H9 (cell line): ENCODE results near the gene PTH2R. TPM values are rescaled to one million over a fixed set of nuclear protein-coding genes. Genes with fewer than 3 reads are reported as not detected.

Experiments used
- DNase-seq: peaks from one replicate; pipeline ENCODE4 v3.0.0-alpha.2; 2017
- H2AFZ ChIP-seq: one replicate; pipeline ENCODE4 v1.6.1; 2013; ENCODE audit warnings: mild to moderate bottlenecking, low read length, control low read depth, moderate library complexity
- H2AK5ac ChIP-seq: 2 replicates; pipeline ENCODE4 v1.6.1; 2013; ENCODE audit warnings: low read length, control low read depth, mixed read lengths; ENCODE audit not compliant: insufficient read length
- H2BK120ac ChIP-seq: one replicate; pipeline ENCODE4 v1.6.1; 2013; ENCODE audit warnings: low read depth, mild to moderate bottlenecking, low read length, control low read depth, inconsistent platforms; ENCODE audit not compliant: poor library complexity, severe bottlenecking
- H2BK12ac ChIP-seq: 2 replicates; pipeline ENCODE4 v1.6.1; 2013; ENCODE audit warnings: low read length, control low read depth, mixed read lengths, low read depth; ENCODE audit not compliant: insufficient read length
- H2BK15ac ChIP-seq: 2 replicates; pipeline ENCODE4 v1.6.1; 2013; ENCODE audit warnings: low read depth, low read length, control low read depth
- H2BK20ac ChIP-seq: one replicate; pipeline ENCODE4 v1.6.1; 2013; ENCODE audit warnings: low read depth, mild to moderate bottlenecking, low read length, control low read depth, inconsistent platforms; ENCODE audit not compliant: poor library complexity, severe bottlenecking
- H2BK5ac ChIP-seq: 2 replicates; pipeline ENCODE4 v1.6.1; 2013; ENCODE audit warnings: low read length, control low read depth, mixed read lengths; ENCODE audit not compliant: insufficient read length
- H3K14ac ChIP-seq: 2 replicates; pipeline ENCODE4 v1.6.1; 2013; ENCODE audit warnings: low read length, control low read depth; ENCODE audit not compliant: insufficient read depth
- H3K18ac ChIP-seq: 2 replicates; pipeline ENCODE4 v1.6.1; 2013; ENCODE audit warnings: low read depth, mild to moderate bottlenecking, mixed read lengths, low read length, control low read depth; ENCODE audit not compliant: insufficient read length
- H3K23ac ChIP-seq: 2 replicates; pipeline ENCODE4 v1.6.1; 2013; ENCODE audit warnings: low read length, control low read depth, mixed read lengths, low read depth; ENCODE audit not compliant: insufficient read length
- H3K23me2 ChIP-seq: 2 replicates; pipeline ENCODE4 v1.6.1; 2013; ENCODE audit warnings: low read depth, mild to moderate bottlenecking, mixed read lengths, low read length, control low read depth; ENCODE audit not compliant: insufficient read length, poor library complexity, severe bottlenecking
- H3K27ac ChIP-seq: 2 replicates; pipeline ENCODE4 v1.5.1; 2013; ENCODE audit warnings: low read length, control low read depth, mixed read lengths, low read depth; ENCODE audit not compliant: insufficient read length
- H3K27me3 ChIP-seq: 2 replicates; pipeline ENCODE4 v1.6.1; 2013; ENCODE audit warnings: low read length, control low read depth, inconsistent platforms; ENCODE audit not compliant: insufficient read depth
- H3K4ac ChIP-seq: 2 replicates; pipeline ENCODE4 v1.6.1; 2013; ENCODE audit warnings: low read depth, mild to moderate bottlenecking, control low read depth, inconsistent platforms, low read length, moderate library complexity
- H3K4me1 ChIP-seq: 2 replicates; pipeline ENCODE4 v1.6.1; 2013; ENCODE audit warnings: low read length, control low read depth, inconsistent platforms; ENCODE audit not compliant: insufficient read depth
- H3K4me2 ChIP-seq: 2 replicates; pipeline ENCODE4 v1.6.1; 2013; ENCODE audit warnings: low read length, control low read depth, mixed read lengths; ENCODE audit not compliant: insufficient read length, insufficient read depth
- H3K56ac ChIP-seq: 2 replicates; pipeline ENCODE4 v1.6.1; 2013; ENCODE audit warnings: low read depth, mild to moderate bottlenecking, mixed read lengths, low read length, control low read depth; ENCODE audit not compliant: insufficient read length
- H3K79me1 ChIP-seq: 2 replicates; pipeline ENCODE4 v1.6.1; 2013; ENCODE audit warnings: low read depth, mild to moderate bottlenecking, moderate library complexity, low read length, control low read depth, inconsistent platforms; ENCODE audit not compliant: insufficient read depth, poor library complexity, severe bottlenecking
- H3K79me2 ChIP-seq: 2 replicates; pipeline ENCODE4 v1.6.1; 2013; ENCODE audit warnings: low read length, control low read depth, inconsistent platforms; ENCODE audit not compliant: insufficient read depth
- H3K9ac ChIP-seq: 2 replicates; pipeline ENCODE4 v1.6.1; 2013; ENCODE audit warnings: low read length, control low read depth, mixed read lengths; ENCODE audit not compliant: insufficient read length; ENCODE audit errors: extremely low read depth
- H3K9me3 ChIP-seq: one replicate; pipeline ENCODE4 v1.6.1; 2013; ENCODE audit warnings: low read depth, low read length, inconsistent platforms; ENCODE audit not compliant: control insufficient read depth
- H3T11ph ChIP-seq: one replicate; pipeline ENCODE4 v1.6.1; 2013; ENCODE audit warnings: mild to moderate bottlenecking, low read length, control low read depth, inconsistent platforms
- H4K20me1 ChIP-seq: one replicate; pipeline ENCODE4 v1.6.1; 2013; ENCODE audit not compliant: control insufficient read depth, insufficient read length, insufficient read depth
- H4K5ac ChIP-seq: 2 replicates; pipeline ENCODE4 v1.6.1; 2013; ENCODE audit warnings: low read depth, mild to moderate bottlenecking, mixed read lengths, low read length, control low read depth; ENCODE audit not compliant: insufficient read length
- H4K8ac ChIP-seq: replicated peaks from 2 replicates; pipeline ENCODE4 v1.6.1; 2013; ENCODE audit warnings: low read length, control low read depth, mixed read lengths, low read depth; ENCODE audit not compliant: insufficient read length
- H4K91ac ChIP-seq: 2 replicates; pipeline ENCODE4 v1.6.1; 2013; ENCODE audit warnings: low read depth, mild to moderate bottlenecking, moderate library complexity, mixed read lengths, low read length, control low read depth; ENCODE audit not compliant: insufficient read length
- H3K27ac Mint-ChIP-seq, 3 experiments: 2 replicates in 2 of 3; 3 replicates in 1 of 3; pipeline ENCODE4 v1.8.0; 2020 to 2021; ENCODE audit warnings: mixed read lengths in 3 of 3, mild to moderate bottlenecking in 1 of 3, moderate library complexity in 1 of 3
- H3K27me3 Mint-ChIP-seq: 2 replicates; pipeline ENCODE4 v1.8.0; 2021; ENCODE audit warnings: low read depth, mild to moderate bottlenecking, moderate library complexity, mixed read lengths
- H3K36me3 Mint-ChIP-seq, 3 experiments: 2 replicates in 2 of 3; 3 replicates in 1 of 3; pipeline ENCODE4 v1.8.0; 2020 to 2021; ENCODE audit warnings: low read depth in 3 of 3, mixed read lengths in 3 of 3; ENCODE audit not compliant: insufficient read depth in 1 of 3
- H3K4me1 Mint-ChIP-seq, 2 experiments: 2 replicates each; pipeline ENCODE4 v1.8.0; 2020; ENCODE audit warnings: mixed read lengths in 2 of 2
- H3K4me3 Mint-ChIP-seq, 2 experiments: 2 replicates in 1 of 2; 3 replicates in 1 of 2; pipeline ENCODE4 v1.8.0; 2020 to 2021; ENCODE audit warnings: mild to moderate bottlenecking in 2 of 2, mixed read lengths in 2 of 2, moderate library complexity in 1 of 2
- H3K9me3 Mint-ChIP-seq, 2 experiments: 2 replicates in 1 of 2; 3 replicates in 1 of 2; pipeline ENCODE4 v1.8.0; 2020; ENCODE audit warnings: mild to moderate bottlenecking in 2 of 2, mixed read lengths in 2 of 2, moderate library complexity in 1 of 2
- WGBS: extraction: QIAGEN DNeasy Blood & Tissue Kit; methylation state at CpG from one replicate; pipeline ENCODE4 v1.1.7; 2013; ENCODE audit warnings: missing lambda C conversion rate, low lambda C conversion rate, mixed read lengths; ENCODE audit not compliant: insufficient read length; ENCODE audit errors: extremely low coverage; 5-methylcytosine and 5-hydroxymethylcytosine counted together
- total RNA-seq: library from RNA; stranded (reverse); gene quantifications from 2 replicates; pipeline ENCODE4 v1.2.1, GENCODE V29; 2021
- TF ChIP-seq, protein P1 (sequence below): fragments of 200-600 bp; sonication (generic); conservative IDR thresholded peaks from 3 replicates; pipeline ENCODE4 v1.8.0; 2021; ENCODE audit warnings: antibody characterized with exemption, mild to moderate bottlenecking

The PTH2R gene
- total RNA-seq, 1 experiment from 2014 or later, result 0.20 TPM

DNA sequence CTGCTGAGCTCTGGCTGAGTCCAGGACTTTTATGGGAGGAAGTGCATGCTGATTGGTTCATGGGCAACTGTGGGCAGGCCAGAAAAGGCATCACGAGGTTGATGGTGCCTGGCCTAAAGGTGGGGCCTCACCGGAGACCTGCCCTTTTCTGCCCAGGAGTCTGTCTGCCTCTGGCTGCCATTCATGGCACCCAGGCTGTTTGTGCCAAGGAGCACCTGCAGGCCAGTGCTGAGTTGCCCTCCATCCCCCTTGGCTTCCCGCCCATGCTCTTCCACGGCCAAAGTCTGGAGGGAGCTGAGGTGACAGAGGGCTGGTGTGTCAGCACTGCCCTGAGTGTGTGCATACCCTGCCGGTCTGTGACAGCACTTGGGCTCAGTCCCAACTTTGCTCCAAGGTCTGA, 123.2 kb downstream of the PTH2R start:
- H3K27me3 ChIP-seq, result no peaks in the 10 kb centered on the region
- H4K5ac ChIP-seq, result no peak overlapping the region
- no peak overlapping the region for H4K91ac ChIP-seq
- peaks cover 3 to 9% (median 3%) of the 10 kb centered on the region in 3 experiments; a peak in 6 of 7 replicates for H3K36me3 Mint-ChIP-seq
- DNase-seq, result no peak
- H3T11ph ChIP-seq, result no peak overlapping the region
- H4K8ac ChIP-seq, result no peak overlapping the region
- H2BK12ac ChIP-seq, result no peak overlapping the region
- no peaks in the 10 kb centered on the region for H3K79me2 ChIP-seq
- H3K4me2 ChIP-seq, result no peak overlapping the region
- TF ChIP-seq, protein P1, sequence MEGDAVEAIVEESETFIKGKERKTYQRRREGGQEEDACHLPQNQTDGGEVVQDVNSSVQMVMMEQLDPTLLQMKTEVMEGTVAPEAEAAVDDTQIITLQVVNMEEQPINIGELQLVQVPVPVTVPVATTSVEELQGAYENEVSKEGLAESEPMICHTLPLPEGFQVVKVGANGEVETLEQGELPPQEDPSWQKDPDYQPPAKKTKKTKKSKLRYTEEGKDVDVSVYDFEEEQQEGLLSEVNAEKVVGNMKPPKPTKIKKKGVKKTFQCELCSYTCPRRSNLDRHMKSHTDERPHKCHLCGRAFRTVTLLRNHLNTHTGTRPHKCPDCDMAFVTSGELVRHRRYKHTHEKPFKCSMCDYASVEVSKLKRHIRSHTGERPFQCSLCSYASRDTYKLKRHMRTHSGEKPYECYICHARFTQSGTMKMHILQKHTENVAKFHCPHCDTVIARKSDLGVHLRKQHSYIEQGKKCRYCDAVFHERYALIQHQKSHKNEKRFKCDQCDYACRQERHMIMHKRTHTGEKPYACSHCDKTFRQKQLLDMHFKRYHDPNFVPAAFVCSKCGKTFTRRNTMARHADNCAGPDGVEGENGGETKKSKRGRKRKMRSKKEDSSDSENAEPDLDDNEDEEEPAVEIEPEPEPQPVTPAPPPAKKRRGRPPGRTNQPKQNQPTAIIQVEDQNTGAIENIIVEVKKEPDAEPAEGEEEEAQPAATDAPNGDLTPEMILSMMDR, result no peak
- no peaks in the 10 kb centered on the region for H3K27me3 Mint-ChIP-seq
- H3K23me2 ChIP-seq, result no peaks in the 10 kb centered on the region
- peaks cover 15% of the 10 kb centered on the region in 2 experiments for H3K4me1 Mint-ChIP-seq
- H2BK5ac ChIP-seq, result no peak overlapping the region
- H3K18ac ChIP-seq, result no peak overlapping the region
- no peak overlapping the region for H3K4ac ChIP-seq
- H2BK15ac ChIP-seq, result no peak overlapping the region
- H2BK20ac ChIP-seq, result no peak overlapping the region
- no peaks in the 10 kb centered on the region for H3K9me3 ChIP-seq
- H3K56ac ChIP-seq, result no peak overlapping the region
- no peaks in the 10 kb centered on the region for H3K79me1 ChIP-seq
- peaks cover 6 to 14% of the 10 kb centered on the region in 2 experiments for H3K9me3 Mint-ChIP-seq
- no peak overlapping the region for H3K27ac Mint-ChIP-seq
- H3K4me3 Mint-ChIP-seq, result no peak overlapping the region
- H3K14ac ChIP-seq, result no peak overlapping the region
- H4K20me1 ChIP-seq, result no peaks in the 10 kb centered on the region
- no peak overlapping the region for H2BK120ac ChIP-seq
- H2AFZ ChIP-seq, result no peak overlapping the region
- WGBS, result no CpG with 5 or more reads among the region's 5 CpGs
- no peak overlapping the region for H3K23ac ChIP-seq
- no peak overlapping the region for H3K27ac ChIP-seq
- no peak overlapping the region for H2AK5ac ChIP-seq
- no peaks in the 10 kb centered on the region; the same call in 1 of the 2 replicates for H3K4me1 ChIP-seq
- no peak overlapping the region for H3K9ac ChIP-seq
